ENCODE measurements around the gene PNN.
A peak's percentile ranks its signal among the peaks of the same experiment; 100 is the strongest.
"Not testable (repeated sequence)": the region's sequence is repeated elsewhere in the genome, so short reads cannot be mapped to it uniquely, and the experiment has no call there.

PNN gene

GRCh38 chr14:39174560-39175444, at the start of gene PNN:
TSS of gene PNN (plus strand) at chr14:39175254. CDS start at chr14:39175280, 26 bp downstream.
- DNase-seq (ENCODE audit: low spot score) = peak; percentile 98

- not testable (repeated sequence) for DNase-seq (ENCODE audit: low spot score)
These were observed 37.2 kb upstream of the PNN start for GRCh38 chr14:39137835-39138234.

- DNase-seq (ENCODE audit: low spot score) = no peak
These were observed 36.6 kb upstream of the PNN start for GRCh38 chr14:39138440-39138839.

GRCh38 chr14:39140170-39140569, 34.9 kb upstream of the PNN start:
- DNase-seq (ENCODE audit: low spot score) = no peak

- DNase-seq (ENCODE audit: low spot score) = not testable (repeated sequence)
These were observed 33.4 kb upstream of the PNN start for GRCh38 chr14:39141623-39142022.

- not testable (repeated sequence) for DNase-seq (ENCODE audit: low spot score)
These were observed 31.8 kb upstream of the PNN start for GRCh38 chr14:39143226-39143625.

GRCh38 chr14:39145266-39145966, 29.6 kb upstream of the PNN start:
- no peak for DNase-seq (ENCODE audit: low spot score)

GRCh38 chr14:39154594-39155189, 20.4 kb upstream of the PNN start:
- DNase-seq (ENCODE audit: low spot score) = no peak

GRCh38 chr14:39157491-39157890, 17.6 kb upstream of the PNN start:
- no peak for DNase-seq (ENCODE audit: low spot score)

- no peak for DNase-seq (ENCODE audit: low spot score)
These were observed 16.7 kb upstream of the PNN start for GRCh38 chr14:39158222-39158858.

GRCh38 chr14:39160494-39160893, 14.6 kb upstream of the PNN start:
- no peak for DNase-seq (ENCODE audit: low spot score)

GRCh38 chr14:39167797-39168320, 7.2 kb upstream of the PNN start:
- DNase-seq (ENCODE audit: low spot score) = not testable (repeated sequence)

GRCh38 chr14:39168591-39168990, 6.5 kb upstream of the PNN start:
- no peak for DNase-seq (ENCODE audit: low spot score)

GRCh38 chr14:39169541-39169900, 5.5 kb upstream of the PNN start:
- DNase-seq (ENCODE audit: low spot score) = peak; percentile 17

- DNase-seq (ENCODE audit: low spot score) = no peak
These were observed 1.9 kb upstream of the PNN start for GRCh38 chr14:39173198-39173597.

GRCh38 chr14:39175445-39176262, 600 bp downstream of the PNN start:
- DNase-seq (ENCODE audit: low spot score) = peak; percentile 22

GRCh38 chr14:39176263-39177167, 1.5 kb downstream of the PNN start:
- no peak for DNase-seq (ENCODE audit: low spot score)

- DNase-seq (ENCODE audit: low spot score) = no peak
These were observed 2.1 kb downstream of the PNN start for GRCh38 chr14:39177168-39177545.

GRCh38 chr14:39179042-39179441, 4.0 kb downstream of the PNN start:
- no peak for DNase-seq (ENCODE audit: low spot score)

GRCh38 chr14:39180553-39180952, 5.5 kb downstream of the PNN start:
- DNase-seq (ENCODE audit: low spot score) = no peak
